GM08714 (cell line): ENCODE measurements around the gene OSCP1.
A peak's percentile ranks its signal among the peaks of the same experiment; 100 is the strongest.
"Not testable (repeated sequence)": the region's sequence is repeated elsewhere in the genome, so short reads cannot be mapped to it uniquely, and the experiment has no call there.

Experiments used
- H3K4me3 ChIP-seq: fragments of 200-500 bp; sonication (Bioruptor generic); 2 replicates; pipeline ENCODE4 v1.5.1; 2014; ENCODE audit warnings: mild to moderate bottlenecking, low read length, inconsistent platforms
- ZNF274 ChIP-seq: IDR thresholded peaks from 2 replicates; pipeline ENCODE4 v1.6.1; 2012; ENCODE audit warnings: mild to moderate bottlenecking, low read depth, low read length

OSCP1 gene, protein sequence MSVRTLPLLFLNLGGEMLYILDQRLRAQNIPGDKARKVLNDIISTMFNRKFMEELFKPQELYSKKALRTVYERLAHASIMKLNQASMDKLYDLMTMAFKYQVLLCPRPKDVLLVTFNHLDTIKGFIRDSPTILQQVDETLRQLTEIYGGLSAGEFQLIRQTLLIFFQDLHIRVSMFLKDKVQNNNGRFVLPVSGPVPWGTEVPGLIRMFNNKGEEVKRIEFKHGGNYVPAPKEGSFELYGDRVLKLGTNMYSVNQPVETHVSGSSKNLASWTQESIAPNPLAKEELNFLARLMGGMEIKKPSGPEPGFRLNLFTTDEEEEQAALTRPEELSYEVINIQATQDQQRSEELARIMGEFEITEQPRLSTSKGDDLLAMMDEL

DNA sequence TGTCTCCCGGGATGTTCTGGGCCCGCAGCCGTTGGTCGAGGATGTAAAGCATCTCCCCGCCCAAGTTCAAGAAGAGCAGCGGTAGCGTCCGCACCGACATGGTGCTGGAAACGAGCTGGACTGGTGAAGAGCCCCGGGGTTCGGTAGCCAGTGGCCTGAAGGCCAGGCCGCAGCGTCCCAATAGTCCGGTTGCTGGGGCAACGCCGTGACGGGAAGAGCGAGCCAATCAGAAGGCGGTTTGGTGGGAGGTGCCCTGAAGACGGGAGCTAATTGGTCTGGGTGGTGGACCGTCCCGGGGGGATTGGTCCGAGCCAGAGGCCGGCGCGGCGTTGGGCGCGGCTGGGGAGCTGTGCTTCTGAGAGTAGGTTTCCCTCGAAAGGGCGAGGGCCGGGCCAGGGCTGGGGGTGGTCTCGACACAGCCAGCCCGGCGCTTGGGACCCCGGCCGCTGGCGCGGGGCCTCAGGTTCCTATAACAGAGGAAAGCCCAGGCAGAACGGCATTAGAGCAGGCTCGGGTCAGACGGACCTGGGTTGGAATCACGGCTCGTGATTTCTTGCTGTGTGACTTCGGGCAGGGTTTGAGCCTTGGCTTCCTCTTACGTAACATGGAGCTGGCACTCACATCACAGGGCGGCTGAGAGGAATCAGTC, at the start of gene OSCP1:
Gene OSCP1 (minus strand): TSS at position 182 of the 649 bp plus-strand sequence. CDS start 82 bp downstream, at position 100.
- H3K4me3 ChIP-seq: peak within 1 kb of the TSS; percentile 72

GRCh38 chr1:36497207-36497606, 47.0 kb upstream of the OSCP1 start:
- no peak for TF ChIP-seq ZNF274
- H3K4me3 ChIP-seq: no peak overlapping the region

More for the DNA sequence above, at the start of gene OSCP1:
- no peak for TF ChIP-seq ZNF274

DNA sequence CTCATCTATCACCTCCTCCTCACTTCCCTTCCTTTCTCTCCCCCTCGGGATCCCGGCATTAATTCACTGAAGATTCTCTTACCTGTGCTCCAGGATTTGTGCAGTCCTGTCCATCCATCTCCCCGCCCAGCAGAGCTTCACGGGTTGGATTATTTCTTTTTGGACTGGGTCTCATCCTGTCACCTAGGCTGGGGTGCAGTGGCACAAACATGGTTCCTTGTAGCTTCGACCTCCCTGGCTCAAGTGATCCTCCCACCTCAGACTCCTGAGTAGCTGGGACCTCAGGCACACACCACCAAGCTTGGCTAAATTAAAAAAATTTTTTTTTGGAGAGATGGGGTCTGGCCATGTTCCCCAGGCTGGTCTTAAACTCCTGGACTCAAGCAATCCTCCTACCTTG, 44.7 kb upstream of the OSCP1 start:
- no peak for TF ChIP-seq ZNF274
- H3K4me3 ChIP-seq: no peak overlapping the region

DNA sequence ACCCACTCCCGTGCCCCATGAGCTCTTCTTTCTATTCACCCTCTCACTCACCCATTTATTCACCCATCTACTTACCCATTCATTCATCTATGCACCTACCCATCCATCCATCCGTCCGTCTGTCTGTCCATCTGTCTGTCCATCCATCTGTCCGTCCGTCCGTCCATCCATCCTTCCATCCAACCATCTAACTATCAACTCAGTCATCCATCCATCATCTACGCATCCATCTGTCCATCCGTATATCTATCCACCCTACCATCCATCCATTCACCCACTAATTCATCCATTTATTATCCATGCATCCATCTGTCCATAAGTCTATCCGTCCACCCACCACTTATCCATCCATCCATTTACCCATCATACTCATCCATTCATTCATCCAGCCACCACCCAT, 43.3 kb upstream of the OSCP1 start:
- no peak overlapping the region for H3K4me3 ChIP-seq
- no peak for TF ChIP-seq ZNF274

DNA sequence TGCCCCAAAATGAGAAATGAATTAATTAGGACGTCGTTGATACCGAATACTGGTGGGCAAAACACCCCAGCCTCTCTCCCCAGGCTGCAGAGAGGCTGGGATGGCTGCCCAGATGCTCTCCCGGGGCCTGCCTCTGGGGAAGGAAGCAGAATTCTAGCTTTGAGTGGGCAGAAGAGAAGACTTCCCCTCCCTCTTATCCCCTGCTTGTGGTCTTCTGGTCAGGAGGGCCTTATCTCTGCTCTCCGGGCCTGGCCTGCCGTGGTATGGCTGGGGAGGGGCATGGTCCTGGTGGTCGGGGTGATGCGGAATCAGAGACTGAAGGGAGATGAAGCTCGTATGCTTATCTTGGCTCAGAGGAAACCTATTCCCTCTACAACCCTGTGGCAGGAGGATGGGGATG, 42.2 kb upstream of the OSCP1 start:
- TF ChIP-seq ZNF274: no peak
- no peak overlapping the region for H3K4me3 ChIP-seq

DNA sequence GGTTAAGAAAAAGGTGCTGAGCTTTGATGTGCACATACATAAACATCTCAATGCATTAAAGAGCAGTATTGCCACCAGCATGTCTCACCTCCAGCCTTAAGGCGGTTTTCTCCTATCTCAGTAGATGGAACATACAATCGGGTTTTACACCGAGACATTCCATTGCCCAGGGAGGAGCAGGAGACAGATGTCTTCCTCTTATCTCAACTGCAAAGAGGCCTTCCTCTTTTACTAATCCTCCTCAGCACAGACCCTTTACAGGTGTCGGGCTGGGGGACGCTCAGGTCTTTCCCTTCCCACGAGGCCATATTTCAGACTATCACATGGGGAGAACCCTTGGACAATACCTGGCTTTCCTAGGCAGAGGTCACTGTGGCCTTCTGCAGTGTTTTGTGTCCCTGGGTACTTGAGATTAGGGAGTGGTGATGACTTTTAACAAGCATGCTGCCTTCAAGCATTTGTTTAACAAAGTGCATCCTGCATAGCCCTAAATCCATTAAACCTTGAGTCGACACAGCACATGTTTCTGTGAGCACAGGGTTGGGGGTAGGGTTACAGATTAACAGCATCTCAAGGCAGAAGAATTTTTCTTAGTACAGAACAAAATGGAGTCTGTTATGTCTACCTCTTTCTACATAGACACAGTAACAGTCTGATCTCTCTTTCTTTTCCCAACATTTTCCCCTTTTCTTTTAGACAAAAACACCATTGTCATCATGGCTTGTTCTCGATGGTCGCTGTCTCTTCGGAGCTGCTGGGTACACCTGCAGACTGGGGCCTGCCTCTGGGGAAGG, 39.2 kb upstream of the OSCP1 start:
- H3K4me3 ChIP-seq: not testable (repeated sequence)

- no peak for TF ChIP-seq ZNF274
- H3K4me3 ChIP-seq: no peak overlapping the region
Measured at GRCh38 chr1:36487906-36488305, 37.7 kb upstream of the OSCP1 start.

DNA sequence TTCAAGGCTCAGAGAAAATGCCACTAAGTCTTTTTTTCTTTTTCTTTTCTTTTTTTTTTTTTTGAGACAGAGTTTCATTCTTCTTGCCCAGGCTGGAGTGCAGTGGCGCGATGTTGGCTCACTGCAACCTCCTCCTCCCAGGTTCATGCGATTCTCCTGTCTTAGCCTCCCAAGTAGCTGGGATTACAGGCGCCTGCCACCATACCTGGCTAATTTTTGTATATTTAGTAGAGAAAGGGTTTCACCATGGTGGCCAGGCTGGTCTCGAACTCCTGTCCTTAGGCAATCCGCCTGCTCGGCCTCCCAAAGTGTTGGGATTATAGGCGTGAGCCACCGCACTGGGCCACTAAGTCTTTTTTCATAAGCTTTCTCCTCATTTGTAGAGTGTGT, 37.1 kb upstream of the OSCP1 start:
- not testable (repeated sequence) for H3K4me3 ChIP-seq

- H3K4me3 ChIP-seq: no peak overlapping the region
- TF ChIP-seq ZNF274: no peak
Measured at GRCh38 chr1:36486439-36487335, 36.4 kb upstream of the OSCP1 start.

DNA sequence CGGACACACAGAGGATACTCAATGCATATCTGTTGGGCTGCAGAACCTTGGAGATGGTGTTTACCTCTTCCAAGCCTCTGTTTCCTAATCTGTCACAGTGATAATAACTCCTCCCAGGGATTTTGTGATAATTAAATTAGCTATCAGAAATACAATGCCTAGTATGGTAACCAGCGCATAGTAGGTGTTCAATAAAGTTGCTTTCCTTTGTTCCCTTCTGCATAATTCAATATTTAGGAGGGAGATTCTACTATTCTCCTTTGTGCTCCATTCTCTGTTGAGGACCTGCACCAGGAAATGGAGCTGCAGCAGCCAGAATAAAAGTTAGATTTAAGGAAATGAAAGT, 35.8 kb upstream of the OSCP1 start:
- TF ChIP-seq ZNF274: no peak
- H3K4me3 ChIP-seq: no peak overlapping the region

DNA sequence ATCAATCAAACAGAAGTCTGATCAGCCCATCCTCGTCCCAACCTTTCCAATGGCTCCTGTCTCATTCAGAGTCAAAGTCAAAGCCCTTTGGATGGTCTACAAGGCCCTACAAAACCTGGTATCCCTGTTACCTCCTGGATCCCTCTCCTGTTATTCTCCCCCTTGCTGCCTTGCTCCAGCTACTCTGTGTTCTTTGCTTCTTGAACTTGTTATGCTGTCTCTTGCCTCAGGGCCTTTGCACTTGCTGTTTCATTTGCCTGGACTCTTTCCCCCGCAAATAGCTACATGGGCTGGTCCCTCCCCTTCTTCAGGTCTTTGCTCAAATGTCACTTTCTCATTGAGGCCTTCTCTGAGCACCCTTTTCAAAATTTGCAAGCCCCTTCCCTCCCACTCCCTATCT, 33.8 kb upstream of the OSCP1 start:
- no peak for TF ChIP-seq ZNF274

GRCh38 chr1:36482724-36483388, 32.6 kb upstream of the OSCP1 start, which contains the start of gene CSF3R:
Gene CSF3R (minus strand): TSS chr1:36482913. CDS start chr1:36479496, 3,417 bp downstream.
- H3K4me3 ChIP-seq: no peak within 1 kb of the TSS
- TF ChIP-seq ZNF274: no peak

More for the DNA sequence above, 33.8 kb upstream of the OSCP1 start:
- H3K4me3 ChIP-seq: no peak overlapping the region

- H3K4me3 ChIP-seq: no peak overlapping the region
- TF ChIP-seq ZNF274: no peak
Measured at GRCh38 chr1:36481771-36482723, 31.8 kb upstream of the OSCP1 start.
